DOHH2 (cell line): ENCODE results near the gene OSBPL3.

ENCODE experiments used
- H3F3A ChIP-seq: fragments of 200-600 bp; sonication (generic), shearing (Covaris generic); 2 replicates; pipeline ENCODE4 v1.6.0; 2016; ENCODE audit warnings: antibody characterized with exemption, mild to moderate bottlenecking; ENCODE audit not compliant: control insufficient read depth, insufficient read depth
- H3K27ac ChIP-seq: fragments of 200-600 bp; sonication (generic); 2 replicates; pipeline ENCODE4 v1.5.1; 2014; ENCODE audit warnings: low read depth, mild to moderate bottlenecking, low read length, moderate library complexity
- H3K27me3 ChIP-seq: fragments of 200-600 bp; sonication (generic); 2 replicates; pipeline ENCODE4 v1.6.1; 2014; ENCODE audit warnings: mild to moderate bottlenecking, low read length, mixed read lengths; ENCODE audit not compliant: control insufficient read depth
- H3K36me3 ChIP-seq: fragments of 200-600 bp; sonication (generic); 2 replicates; pipeline ENCODE4 v1.6.1; 2014; ENCODE audit warnings: mild to moderate bottlenecking, low read length, moderate library complexity, mixed read lengths; ENCODE audit not compliant: control insufficient read depth
- H3K4me1 ChIP-seq: fragments of 200-600 bp; sonication (generic); 2 replicates; pipeline ENCODE4 v1.6.1; 2014; ENCODE audit warnings: mild to moderate bottlenecking, low read length, mixed read lengths; ENCODE audit not compliant: control insufficient read depth
- H3K4me2 ChIP-seq: fragments of 200-600 bp; sonication (generic); 2 replicates; pipeline ENCODE4 v1.6.0; 2014; ENCODE audit warnings: mild to moderate bottlenecking, low read length, moderate library complexity
- H3K4me3 ChIP-seq: fragments of 200-600 bp; sonication (generic); 2 replicates; pipeline ENCODE4 v1.5.1; 2014; ENCODE audit warnings: mild to moderate bottlenecking, low read length, mixed read lengths
- H3K79me2 ChIP-seq: fragments of 200-600 bp; sonication (generic); 2 replicates; pipeline ENCODE4 v1.6.1; 2014; ENCODE audit warnings: mild to moderate bottlenecking, low read length, mixed read lengths; ENCODE audit not compliant: control insufficient read depth
- H3K9me2 ChIP-seq: fragments of 200-600 bp; sonication (generic); replicated peaks from 2 replicates; pipeline ENCODE4 v1.6.1; 2014; ENCODE audit warnings: mild to moderate bottlenecking, low read length, mixed read lengths; ENCODE audit not compliant: control insufficient read depth
- H3K9me3 ChIP-seq: fragments of 200-600 bp; sonication (generic); 2 replicates; pipeline ENCODE4 v1.6.1; 2014; ENCODE audit warnings: antibody characterized with exemption, low read length, mixed read lengths; ENCODE audit not compliant: control insufficient read depth, insufficient read depth
- H4K20me1 ChIP-seq: fragments of 200-600 bp; sonication (generic); 2 replicates; pipeline ENCODE4 v1.6.0; 2014; ENCODE audit warnings: low read depth, mild to moderate bottlenecking, antibody characterized with exemption, low read length, moderate library complexity; ENCODE audit not compliant: control insufficient read depth, insufficient read depth
- CTCF ChIP-seq: fragments of 200-600 bp; sonication (generic); IDR thresholded peaks from one replicate; pipeline ENCODE4 v1.5.1; 2014; ENCODE audit warnings: antibody characterized with exemption, mild to moderate bottlenecking, low read depth, low read length; ENCODE audit not compliant: poor library complexity, severe bottlenecking
- EZH2phosphoT487 ChIP-seq: fragments of 200-600 bp; sonication (generic); IDR thresholded peaks from 2 replicates; pipeline ENCODE4 v1.6.1; 2017; ENCODE audit warnings: borderline replicate concordance, mild to moderate bottlenecking, antibody characterized with exemption, low read length, moderate library complexity, mixed read lengths

OSBPL3 gene

GRCh38 chr7:24975644-24976260, 4.2 kb downstream of the OSBPL3 start:
- H3K79me2 ChIP-seq = peaks cover 95% of the 10 kb centered on the region
- H3K4me3 ChIP-seq = peak overlapping the region; percentile 35
- peak overlapping the region; percentile 90 for H3K4me2 ChIP-seq
- H3K4me1 ChIP-seq = peaks cover 82% of the 10 kb centered on the region
- no peaks in the 10 kb centered on the region for H3K9me3 ChIP-seq
- peaks cover 49% of the 10 kb centered on the region for H4K20me1 ChIP-seq
- TF ChIP-seq EZH2phosphoT487 (no peak), CTCF (no peak)
- no peak overlapping the region for H3K27ac ChIP-seq
- peaks cover 38% of the 10 kb centered on the region for H3K36me3 ChIP-seq
- no peaks in the 10 kb centered on the region for H3K27me3 ChIP-seq
- no peaks in the 10 kb centered on the region for H3K9me2 ChIP-seq
- 0 out of 2 replicates have a peak, but pooled peaks cover 3% of the 10 kb centered on the region for H3F3A ChIP-seq

- Histone ChIP-seq H3K9me2 (no peaks in the 10 kb centered on the region), H3K36me3 (peaks cover 38% of the 10 kb centered on the region), H4K20me1 (peaks cover 49% of the 10 kb centered on the region), H3K9me3 (no peaks in the 10 kb centered on the region), H3K4me1 (peaks cover 80% of the 10 kb centered on the region), H3F3A (no peaks in the 10 kb centered on the region), H3K27me3 (no peaks in the 10 kb centered on the region), H3K27ac (no peak overlapping the region), H3K4me2 (peak overlapping the region; percentile 90; the same call in 1 of the 2 replicates), H3K4me3 (no peak overlapping the region), H3K79me2 (peaks cover 98% of the 10 kb centered on the region)
- TF ChIP-seq EZH2phosphoT487 (no peak), CTCF (no peak)
Measured at GRCh38 chr7:24975172-24975571, 4.8 kb downstream of the OSBPL3 start.

DNA sequence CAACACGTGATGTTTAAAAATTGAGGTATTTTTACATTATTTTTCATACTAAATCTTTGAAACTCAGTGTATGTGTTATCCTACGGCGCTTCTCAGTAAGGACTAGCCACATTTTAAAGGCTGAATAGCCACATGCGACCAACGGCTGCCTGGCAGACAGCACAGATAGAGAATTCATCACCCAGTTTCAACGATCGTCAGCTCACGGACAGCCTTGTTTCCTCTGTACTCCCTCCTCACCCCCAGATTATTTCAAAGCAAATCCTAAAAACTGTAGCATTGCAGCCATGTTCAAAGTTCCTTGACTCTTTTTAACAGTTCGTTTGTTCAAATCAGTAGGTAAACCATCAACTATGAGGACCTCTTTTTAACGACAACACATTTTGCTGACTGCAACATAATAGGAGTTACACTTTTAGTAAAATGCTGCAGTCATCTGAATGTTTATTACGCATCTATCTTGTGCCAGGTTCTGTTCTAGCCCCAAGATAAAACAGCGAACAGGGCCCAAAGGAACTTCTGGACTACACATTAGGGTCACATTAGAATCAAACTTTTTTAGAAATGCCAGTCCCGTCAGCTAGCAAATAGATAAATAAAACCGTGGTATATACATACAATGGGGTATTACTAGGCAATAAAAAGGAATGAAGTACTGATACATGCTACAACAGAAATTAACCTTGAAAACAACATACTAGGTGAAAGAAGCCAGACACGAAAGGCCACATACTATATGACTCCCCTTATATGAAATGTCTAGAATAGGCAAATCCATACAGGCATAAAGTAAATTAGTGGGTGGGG, 5.7 kb downstream of the OSBPL3 start:
- H3K27ac ChIP-seq = no peak overlapping the region

More for the DNA sequence above, 5.7 kb downstream of the OSBPL3 start:
- Histone ChIP-seq H3K79me2 (peaks cover 100% of the 10 kb centered on the region), H3K9me2 (no peaks in the 10 kb centered on the region), H3K27me3 (no peaks in the 10 kb centered on the region), H3K4me3 (no peak overlapping the region), H3F3A (no peaks in the 10 kb centered on the region), H3K4me1 (peaks cover 86% of the 10 kb centered on the region), H4K20me1 (peaks cover 49% of the 10 kb centered on the region), H3K9me3 (no peaks in the 10 kb centered on the region), H3K36me3 (peaks cover 33% of the 10 kb centered on the region), H3K4me2 (no peak overlapping the region)
- TF ChIP-seq CTCF (no peak), EZH2phosphoT487 (no peak)
